ENCODE measurements around the gene SLC26A9.

SLC26A9 gene, protein sequence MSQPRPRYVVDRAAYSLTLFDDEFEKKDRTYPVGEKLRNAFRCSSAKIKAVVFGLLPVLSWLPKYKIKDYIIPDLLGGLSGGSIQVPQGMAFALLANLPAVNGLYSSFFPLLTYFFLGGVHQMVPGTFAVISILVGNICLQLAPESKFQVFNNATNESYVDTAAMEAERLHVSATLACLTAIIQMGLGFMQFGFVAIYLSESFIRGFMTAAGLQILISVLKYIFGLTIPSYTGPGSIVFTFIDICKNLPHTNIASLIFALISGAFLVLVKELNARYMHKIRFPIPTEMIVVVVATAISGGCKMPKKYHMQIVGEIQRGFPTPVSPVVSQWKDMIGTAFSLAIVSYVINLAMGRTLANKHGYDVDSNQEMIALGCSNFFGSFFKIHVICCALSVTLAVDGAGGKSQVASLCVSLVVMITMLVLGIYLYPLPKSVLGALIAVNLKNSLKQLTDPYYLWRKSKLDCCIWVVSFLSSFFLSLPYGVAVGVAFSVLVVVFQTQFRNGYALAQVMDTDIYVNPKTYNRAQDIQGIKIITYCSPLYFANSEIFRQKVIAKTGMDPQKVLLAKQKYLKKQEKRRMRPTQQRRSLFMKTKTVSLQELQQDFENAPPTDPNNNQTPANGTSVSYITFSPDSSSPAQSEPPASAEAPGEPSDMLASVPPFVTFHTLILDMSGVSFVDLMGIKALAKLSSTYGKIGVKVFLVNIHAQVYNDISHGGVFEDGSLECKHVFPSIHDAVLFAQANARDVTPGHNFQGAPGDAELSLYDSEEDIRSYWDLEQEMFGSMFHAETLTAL

DNA sequence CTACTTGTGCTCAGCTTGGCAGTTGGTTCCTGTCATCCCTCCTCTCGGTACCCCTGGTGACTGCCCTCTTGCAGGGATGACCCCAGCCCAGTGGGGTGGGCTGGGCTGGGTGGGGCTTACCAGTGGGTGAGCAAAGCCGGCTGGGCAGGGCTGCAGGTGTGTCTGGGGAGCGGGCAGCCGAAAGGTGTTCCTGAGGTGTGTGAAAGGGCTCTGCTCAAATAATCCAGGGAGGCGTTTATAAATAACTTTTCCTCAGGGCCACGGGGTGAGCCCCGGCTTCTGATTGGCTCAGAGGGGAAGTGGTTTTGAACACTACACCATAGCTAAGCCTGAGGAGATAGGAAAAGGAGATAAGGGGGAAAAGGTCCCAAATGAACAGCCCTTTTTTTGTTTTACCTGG is at the start of gene SLC26A9:
Gene SLC26A9 (minus strand): TSS at position 212 of the 400 bp plus-strand sequence. CDS start 7,636 bp downstream, outside the sequence.
- TF ChIP-seq EP300 (IDR thresholded peaks at IDR 0.05; ENCODE audit: borderline replicate concordance) (no peak), NFIC (IDR thresholded peaks at IDR 0.05) (no peak), ZBTB7A (IDR thresholded peaks at IDR 0.05; ENCODE audit: low read depth) (no peak)

DNA sequence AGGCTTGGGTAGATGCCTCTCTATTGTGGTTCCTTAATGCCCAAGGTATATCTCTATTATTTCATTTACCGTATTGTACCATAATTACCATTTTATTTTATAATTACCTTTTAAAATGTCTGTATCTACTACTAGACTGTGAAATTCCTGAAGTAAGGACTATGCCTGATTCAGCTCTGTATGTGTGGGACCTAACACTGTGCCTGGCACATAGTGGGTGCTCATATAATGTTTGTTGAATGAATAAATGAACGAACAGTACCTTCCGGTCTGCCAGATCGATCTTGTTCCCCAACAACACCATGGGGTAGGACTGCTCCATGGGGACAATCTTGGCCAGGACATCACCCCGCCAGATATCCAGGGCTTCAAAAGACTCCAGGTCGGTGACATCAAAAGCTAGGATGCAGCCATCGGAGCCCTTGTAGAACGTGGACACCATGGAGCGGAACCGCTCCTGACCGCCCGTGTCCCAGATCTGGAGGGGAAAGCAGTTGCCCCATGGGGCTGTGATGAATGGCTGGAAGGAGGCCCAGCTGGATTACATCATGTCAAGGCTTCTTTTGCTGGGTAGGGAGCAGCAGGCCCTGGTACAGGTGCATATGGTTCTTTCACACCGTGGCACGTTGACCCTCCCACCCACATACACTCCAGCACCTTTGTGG is 49.1 kb upstream of the SLC26A9 start:
- TF ChIP-seq YY1 (IDR thresholded peaks at IDR 0.05; ENCODE audit: low read depth): 0 out of 2 replicates have a peak, but pooled peaks have one; percentile 17
- TF ChIP-seq RAD21 (IDR thresholded peaks at IDR 0.05; ENCODE audit: low read depth): no peak
- no peak for TF ChIP-seq CREB1 (IDR thresholded peaks at IDR 0.05; ENCODE audit: low read depth)
- TF ChIP-seq, protein P1, sequence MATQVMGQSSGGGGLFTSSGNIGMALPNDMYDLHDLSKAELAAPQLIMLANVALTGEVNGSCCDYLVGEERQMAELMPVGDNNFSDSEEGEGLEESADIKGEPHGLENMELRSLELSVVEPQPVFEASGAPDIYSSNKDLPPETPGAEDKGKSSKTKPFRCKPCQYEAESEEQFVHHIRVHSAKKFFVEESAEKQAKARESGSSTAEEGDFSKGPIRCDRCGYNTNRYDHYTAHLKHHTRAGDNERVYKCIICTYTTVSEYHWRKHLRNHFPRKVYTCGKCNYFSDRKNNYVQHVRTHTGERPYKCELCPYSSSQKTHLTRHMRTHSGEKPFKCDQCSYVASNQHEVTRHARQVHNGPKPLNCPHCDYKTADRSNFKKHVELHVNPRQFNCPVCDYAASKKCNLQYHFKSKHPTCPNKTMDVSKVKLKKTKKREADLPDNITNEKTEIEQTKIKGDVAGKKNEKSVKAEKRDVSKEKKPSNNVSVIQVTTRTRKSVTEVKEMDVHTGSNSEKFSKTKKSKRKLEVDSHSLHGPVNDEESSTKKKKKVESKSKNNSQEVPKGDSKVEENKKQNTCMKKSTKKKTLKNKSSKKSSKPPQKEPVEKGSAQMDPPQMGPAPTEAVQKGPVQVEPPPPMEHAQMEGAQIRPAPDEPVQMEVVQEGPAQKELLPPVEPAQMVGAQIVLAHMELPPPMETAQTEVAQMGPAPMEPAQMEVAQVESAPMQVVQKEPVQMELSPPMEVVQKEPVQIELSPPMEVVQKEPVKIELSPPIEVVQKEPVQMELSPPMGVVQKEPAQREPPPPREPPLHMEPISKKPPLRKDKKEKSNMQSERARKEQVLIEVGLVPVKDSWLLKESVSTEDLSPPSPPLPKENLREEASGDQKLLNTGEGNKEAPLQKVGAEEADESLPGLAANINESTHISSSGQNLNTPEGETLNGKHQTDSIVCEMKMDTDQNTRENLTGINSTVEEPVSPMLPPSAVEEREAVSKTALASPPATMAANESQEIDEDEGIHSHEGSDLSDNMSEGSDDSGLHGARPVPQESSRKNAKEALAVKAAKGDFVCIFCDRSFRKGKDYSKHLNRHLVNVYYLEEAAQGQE (IDR thresholded peaks at IDR 0.05; ENCODE audit: low read depth): no peak
- TF ChIP-seq FOXM1 (IDR thresholded peaks at IDR 0.05; ENCODE audit: borderline replicate concordance, low read depth): 0 out of 2 replicates have a peak, but pooled peaks have one; percentile 20
- TF ChIP-seq, protein P2, sequence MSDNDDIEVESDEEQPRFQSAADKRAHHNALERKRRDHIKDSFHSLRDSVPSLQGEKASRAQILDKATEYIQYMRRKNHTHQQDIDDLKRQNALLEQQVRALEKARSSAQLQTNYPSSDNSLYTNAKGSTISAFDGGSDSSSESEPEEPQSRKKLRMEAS (IDR thresholded peaks at IDR 0.05): peak; percentile 61
- 0 out of 2 replicates have a peak, but pooled peaks have one; percentile 12 for TF ChIP-seq EGR1 (IDR thresholded peaks at IDR 0.05)
- no peak for TF ChIP-seq TEAD4 (IDR thresholded peaks at IDR 0.05)
- TF ChIP-seq ZBTB7A (IDR thresholded peaks at IDR 0.05; ENCODE audit: low read depth): no peak
- TF ChIP-seq TCF12 (IDR thresholded peaks at IDR 0.05; ENCODE audit: low read depth): peak; percentile 84
- TF ChIP-seq NFIC (IDR thresholded peaks at IDR 0.05): peak; percentile 66
- 0 out of 2 replicates have a peak, but pooled peaks have one; percentile 51 for TF ChIP-seq CEBPB (IDR thresholded peaks at IDR 0.05)
- TF ChIP-seq EP300 (IDR thresholded peaks at IDR 0.05; ENCODE audit: borderline replicate concordance): peak; percentile 80; the same call in 1 of the 2 replicates

DNA sequence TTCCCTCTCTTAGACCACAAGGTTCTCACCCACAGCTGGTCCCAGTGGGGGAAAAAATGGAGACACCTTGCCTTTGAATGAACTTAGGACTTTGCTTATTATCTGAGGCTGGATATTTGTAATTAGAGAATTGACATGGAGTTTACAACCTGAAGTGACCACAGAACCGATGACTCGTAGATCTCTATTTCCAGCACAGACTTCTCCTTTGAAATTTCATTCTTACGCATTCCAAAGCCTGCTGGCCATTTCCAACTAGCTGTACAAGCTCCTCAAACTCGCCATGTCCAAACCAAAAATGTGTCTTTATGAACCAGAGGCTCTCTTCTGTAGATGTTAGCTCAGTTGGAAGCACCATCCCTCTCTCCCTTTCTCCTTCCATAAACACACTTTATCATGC is 48.0 kb upstream of the SLC26A9 start:
- TF ChIP-seq TEAD4 (IDR thresholded peaks at IDR 0.05): no peak
- TF ChIP-seq TAF1 (IDR thresholded peaks at IDR 0.05; ENCODE audit: low read depth): no peak
- no peak for TF ChIP-seq EGR1 (IDR thresholded peaks at IDR 0.05)
- TF ChIP-seq, protein P2 (IDR thresholded peaks at IDR 0.05): no peak
- TF ChIP-seq, protein P3, sequence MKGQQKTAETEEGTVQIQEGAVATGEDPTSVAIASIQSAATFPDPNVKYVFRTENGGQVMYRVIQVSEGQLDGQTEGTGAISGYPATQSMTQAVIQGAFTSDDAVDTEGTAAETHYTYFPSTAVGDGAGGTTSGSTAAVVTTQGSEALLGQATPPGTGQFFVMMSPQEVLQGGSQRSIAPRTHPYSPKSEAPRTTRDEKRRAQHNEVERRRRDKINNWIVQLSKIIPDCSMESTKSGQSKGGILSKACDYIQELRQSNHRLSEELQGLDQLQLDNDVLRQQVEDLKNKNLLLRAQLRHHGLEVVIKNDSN (IDR thresholded peaks at IDR 0.05): no peak
- no peak for TF ChIP-seq YY1 (IDR thresholded peaks at IDR 0.05; ENCODE audit: low read depth)
- no peak for TF ChIP-seq EP300 (IDR thresholded peaks at IDR 0.05; ENCODE audit: borderline replicate concordance)
- TF ChIP-seq TCF12 (IDR thresholded peaks at IDR 0.05; ENCODE audit: low read depth): no peak
- no peak for TF ChIP-seq CEBPB (IDR thresholded peaks at IDR 0.05)
- TF ChIP-seq, protein P1 (IDR thresholded peaks at IDR 0.05; ENCODE audit: low read depth): no peak
- no peak for TF ChIP-seq NFIC (IDR thresholded peaks at IDR 0.05)
- TF ChIP-seq CREB1 (IDR thresholded peaks at IDR 0.05; ENCODE audit: low read depth): no peak
- no peak for TF ChIP-seq ZBTB7A (IDR thresholded peaks at IDR 0.05; ENCODE audit: low read depth)
- no peak for TF ChIP-seq RAD21 (IDR thresholded peaks at IDR 0.05; ENCODE audit: low read depth)
- no peak for TF ChIP-seq FOXM1 (IDR thresholded peaks at IDR 0.05; ENCODE audit: borderline replicate concordance, low read depth)

DNA sequence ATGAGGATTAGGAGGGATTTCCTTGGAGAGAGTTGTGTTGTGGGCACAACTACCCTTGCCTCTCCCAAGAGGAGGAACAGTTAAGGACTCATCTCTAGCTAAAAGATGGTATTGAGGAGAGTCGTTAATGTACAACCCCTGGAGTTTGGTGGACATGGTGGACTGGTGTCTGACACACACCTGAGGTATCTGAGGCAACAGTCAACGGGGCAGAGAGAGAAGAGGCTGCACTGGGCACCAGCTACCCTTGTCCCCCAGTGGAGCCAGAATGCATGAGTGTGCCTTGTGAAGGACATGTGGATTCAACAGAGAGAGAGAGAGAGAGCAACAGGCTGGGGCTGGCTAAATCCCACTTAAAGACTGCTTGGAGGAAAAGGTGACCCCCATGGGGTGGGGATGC is 47.0 kb upstream of the SLC26A9 start:
- no peak for TF ChIP-seq EGR1 (IDR thresholded peaks at IDR 0.05)

DNA sequence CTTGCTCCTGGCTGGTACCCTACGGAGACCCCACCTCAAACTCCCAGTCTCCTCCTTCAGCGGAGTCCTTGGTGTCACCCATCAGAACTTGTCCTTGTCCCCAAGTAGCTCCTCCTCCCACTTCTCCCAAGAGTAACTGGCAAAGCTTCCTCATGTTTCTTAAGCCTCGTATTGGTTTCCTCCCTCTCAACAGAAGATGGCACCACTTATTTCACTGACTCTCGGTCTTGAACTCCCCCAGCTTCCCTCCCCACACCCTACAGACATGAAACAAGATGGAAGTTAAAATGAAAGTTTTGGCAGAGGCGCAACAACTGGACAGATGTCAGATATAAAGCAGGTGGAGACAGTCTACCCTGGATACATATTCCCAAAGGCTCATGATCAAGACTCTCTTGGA is 46.5 kb upstream of the SLC26A9 start:
- no peak for TF ChIP-seq TCF12 (IDR thresholded peaks at IDR 0.05; ENCODE audit: low read depth)
- TF ChIP-seq, protein P2 (IDR thresholded peaks at IDR 0.05): no peak
- TF ChIP-seq TEAD4 (IDR thresholded peaks at IDR 0.05): no peak
- TF ChIP-seq EP300 (IDR thresholded peaks at IDR 0.05; ENCODE audit: borderline replicate concordance): no peak
- no peak for TF ChIP-seq NFIC (IDR thresholded peaks at IDR 0.05)
- TF ChIP-seq ZBTB7A (IDR thresholded peaks at IDR 0.05; ENCODE audit: low read depth): no peak
- TF ChIP-seq CREB1 (IDR thresholded peaks at IDR 0.05; ENCODE audit: low read depth): no peak
- TF ChIP-seq, protein P1 (IDR thresholded peaks at IDR 0.05; ENCODE audit: low read depth): no peak
- TF ChIP-seq TAF1 (IDR thresholded peaks at IDR 0.05; ENCODE audit: low read depth): no peak

All from Ishikawa (cell line).